Mucosa of gallbladder (tissue), 1 donor: Measurements from ENCODE around the gene TBXAS1. TPM values are rescaled to one million over a fixed set of nuclear protein-coding genes. Genes with fewer than 3 reads are reported as not detected.
"Not testable (repeated sequence)": the region's sequence is repeated elsewhere in the genome, so short reads cannot be mapped to it uniquely, and the experiment has no call there.

Experiments
- DNase-seq: peaks from one replicate; pipeline ENCODE4 v3.0.0-alpha.2; 2020; ENCODE audit warnings: low spot score
- total RNA-seq: library from RNA; stranded (reverse); gene quantifications from one replicate; pipeline ENCODE4 v1.2.1, GENCODE V29; 2021
- donor health status: DM: no; HTN: no; CAD: no.

Gene TBXAS1
- total RNA-seq, 1 donor from 2014 or later, result 40.9 TPM

GRCh38 chr7:139889186-139889871, 60.3 kb downstream of the TBXAS1 start:
- no peak for DNase-seq

DNA sequence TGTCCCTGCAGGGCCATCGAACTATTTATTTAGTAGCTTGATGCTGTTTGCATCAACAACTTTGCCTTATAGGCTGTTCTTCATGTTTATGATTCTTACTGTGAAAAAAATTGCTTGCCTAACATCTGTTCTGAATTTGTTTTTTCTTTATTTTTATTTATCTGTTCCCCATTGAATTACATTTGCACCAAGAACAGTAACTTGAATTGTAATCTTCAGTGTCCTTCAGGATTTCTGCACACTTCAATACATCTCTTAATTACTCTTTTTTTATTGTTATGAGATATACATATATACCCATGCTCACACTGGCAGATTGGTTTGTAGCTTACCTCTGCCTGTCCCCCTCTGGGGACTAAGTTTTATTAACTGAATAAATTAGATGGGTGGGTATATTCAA, 64.4 kb downstream of the TBXAS1 start:
- DNase-seq, result no peak

DNA sequence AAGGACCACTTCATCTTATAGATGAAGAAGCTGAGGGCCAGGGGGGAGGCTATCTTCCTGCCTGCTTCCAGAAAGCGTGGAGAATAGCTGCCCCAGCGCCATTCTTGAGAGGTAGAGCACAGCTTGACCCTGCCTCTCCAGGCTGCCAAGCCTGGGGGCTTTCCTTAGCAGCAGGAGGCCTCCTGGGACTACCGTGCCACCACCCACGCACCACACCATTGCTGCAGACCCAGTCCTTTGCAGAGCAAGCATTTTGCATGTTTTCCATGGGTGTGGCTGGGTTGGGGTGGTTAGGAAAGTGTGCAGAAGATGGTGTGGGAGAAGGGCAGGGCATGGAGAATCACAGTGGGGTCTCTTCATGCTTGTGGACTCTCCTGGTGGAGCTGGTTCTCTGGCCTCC, 64.9 kb downstream of the TBXAS1 start:
- no peak for DNase-seq

DNA sequence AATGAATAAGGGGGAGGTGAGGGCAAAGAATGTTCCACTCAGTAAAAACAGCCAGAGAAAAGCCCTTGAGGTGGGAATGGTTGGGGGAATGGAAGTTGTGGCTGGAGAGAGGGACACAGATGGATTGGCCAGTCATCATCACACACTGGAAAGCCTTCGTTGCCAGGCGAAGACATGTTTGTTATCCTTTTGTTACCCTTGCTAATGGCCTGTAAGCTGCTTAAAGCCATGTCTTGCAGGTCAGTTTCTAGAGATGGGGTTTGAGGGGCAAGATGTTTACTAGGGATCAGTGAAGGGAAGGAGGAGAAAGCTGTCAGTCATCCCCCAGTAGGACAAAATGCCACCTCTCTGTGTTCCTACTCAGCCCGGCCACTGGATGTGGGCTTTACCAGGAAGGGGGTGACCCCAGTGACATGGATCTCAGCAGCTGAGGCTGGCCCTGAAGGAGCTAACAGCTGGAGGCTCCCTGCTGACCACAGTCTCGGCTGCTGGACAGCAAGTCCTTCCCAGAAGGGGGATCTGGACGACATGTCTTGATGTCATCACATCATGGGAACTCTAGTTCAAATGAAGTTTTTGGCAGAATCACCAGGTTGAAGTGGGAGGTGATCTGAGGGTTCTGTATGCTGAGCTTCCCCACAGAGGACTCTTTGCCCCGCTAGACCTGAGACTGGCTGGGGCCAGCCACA, 66.2 kb downstream of the TBXAS1 start:
- DNase-seq, result no peak

DNA sequence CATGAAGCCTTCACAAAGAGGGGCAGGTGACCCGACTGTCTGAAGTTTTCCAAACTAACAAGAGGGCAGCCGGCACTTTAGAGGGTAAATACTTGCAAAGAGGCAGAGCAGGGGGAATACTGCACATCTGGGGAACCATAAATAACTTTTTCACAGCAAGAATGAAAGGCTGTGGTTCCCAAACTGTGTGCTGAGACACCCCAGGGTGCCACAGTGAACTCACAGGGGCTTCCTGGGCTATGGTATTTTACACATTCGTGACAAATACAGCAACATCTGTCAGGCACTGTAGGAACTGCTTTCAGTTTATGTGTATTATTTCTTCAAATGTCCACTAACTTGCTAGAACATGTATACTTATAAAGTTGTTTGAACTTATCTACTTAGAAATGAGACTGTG, 67.2 kb downstream of the TBXAS1 start:
- DNase-seq, result no peak

DNA sequence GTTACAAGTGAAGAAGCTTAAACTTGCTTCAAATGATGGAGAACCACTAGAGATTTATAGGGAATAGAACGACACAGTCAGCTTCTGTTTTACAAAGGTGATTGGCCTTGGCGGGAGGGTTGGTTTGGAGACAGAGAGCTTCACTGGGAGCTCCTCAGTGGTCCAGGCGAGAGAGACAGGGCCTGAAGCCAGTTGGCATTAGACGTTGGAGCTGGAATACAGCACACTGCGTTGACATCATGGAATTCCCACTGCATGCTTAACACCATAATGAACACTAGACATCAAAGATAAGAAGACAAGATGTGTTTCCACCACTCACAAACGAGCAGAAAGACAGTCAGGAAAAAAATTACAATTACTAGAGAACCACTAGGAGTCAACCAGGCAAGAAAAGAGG, 67.8 kb downstream of the TBXAS1 start:
- DNase-seq, result no peak

- DNase-seq, result peak; percentile 46
These were observed 68.5 kb downstream of the TBXAS1 start for GRCh38 chr7:139897422-139898090.

DNA sequence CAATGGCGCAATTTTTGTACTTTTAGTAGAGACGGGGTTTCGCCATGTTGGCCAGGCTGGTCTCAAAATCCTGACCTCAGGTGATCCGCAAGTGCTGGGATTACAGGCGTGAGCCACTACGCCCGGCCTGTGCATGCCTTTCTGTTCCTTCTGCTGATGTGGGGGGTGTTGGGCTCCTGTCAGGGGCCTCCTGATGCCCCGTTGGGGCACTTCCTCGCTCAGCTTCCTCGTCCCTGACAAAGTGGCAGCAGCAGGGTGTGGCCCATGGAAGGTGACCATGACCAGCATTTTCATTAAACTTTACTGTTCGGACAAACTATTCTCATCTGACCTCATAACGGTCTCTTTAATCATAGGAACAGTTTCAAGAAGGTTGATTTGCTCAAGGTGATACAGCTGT, 69.4 kb downstream of the TBXAS1 start:
- DNase-seq, result no peak

GRCh38 chr7:139899328-139899955, 70.4 kb downstream of the TBXAS1 start:
- DNase-seq, result no peak

DNA sequence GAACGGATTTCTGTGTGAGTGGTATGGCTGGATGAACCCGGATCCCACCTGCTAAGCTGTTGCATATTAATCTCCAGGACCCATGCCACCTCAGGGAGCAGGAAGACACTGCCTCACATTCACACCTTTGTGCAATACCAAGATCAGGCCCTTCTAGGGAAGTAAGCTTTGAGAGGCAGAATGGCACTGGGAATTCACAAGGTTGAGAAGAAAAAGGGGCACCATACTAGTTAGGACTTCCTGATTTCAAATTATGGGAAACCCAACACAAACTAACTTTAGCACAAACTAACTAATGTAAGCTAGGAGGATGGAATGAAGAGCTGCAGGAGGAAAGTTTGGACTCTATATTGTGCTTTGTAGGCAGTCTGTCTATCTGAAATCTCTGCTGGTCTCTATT, 71.3 kb downstream of the TBXAS1 start:
- DNase-seq, result no peak

GRCh38 chr7:139901056-139901795, 72.2 kb downstream of the TBXAS1 start:
- DNase-seq, result no peak

DNA sequence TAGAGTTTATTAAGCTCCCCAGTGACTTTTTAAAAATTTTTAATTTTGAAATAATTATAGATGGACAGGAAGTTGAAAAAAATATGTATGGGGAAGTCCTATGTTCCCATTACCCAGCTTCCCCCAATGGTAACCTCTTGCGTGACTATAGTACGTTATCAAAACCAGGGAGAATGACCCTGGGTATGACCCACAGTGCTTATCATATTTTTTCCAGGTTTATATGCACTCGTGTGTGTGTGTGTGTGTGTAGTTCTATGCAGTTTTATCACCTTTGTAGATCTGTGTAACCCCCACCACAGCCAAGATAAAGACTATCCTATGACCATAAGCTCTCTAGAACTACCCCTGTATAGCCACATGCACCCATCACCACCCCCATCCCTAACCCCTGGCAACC, 72.8 kb downstream of the TBXAS1 start:
- no peak for DNase-seq

GRCh38 chr7:139902436-139903102, 73.5 kb downstream of the TBXAS1 start:
- no peak for DNase-seq

DNA sequence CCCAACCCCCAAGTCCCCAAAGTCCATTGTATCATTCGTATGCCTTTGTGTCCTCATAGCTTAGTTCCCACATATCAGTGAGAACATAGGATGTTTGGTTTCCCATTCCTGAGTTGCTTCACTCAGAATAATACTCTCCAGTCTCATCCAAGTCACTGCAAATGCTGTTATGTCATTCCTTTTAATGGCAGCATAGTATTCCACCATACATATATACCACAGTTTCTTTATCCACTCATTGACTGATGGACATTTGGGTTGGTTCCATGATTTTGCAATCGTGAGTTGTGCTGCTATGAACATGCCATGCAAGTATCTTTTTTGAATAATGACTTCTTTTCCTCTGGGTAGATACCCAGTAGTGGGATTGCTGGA, 74.0 kb downstream of the TBXAS1 start:
- DNase-seq, result not testable (repeated sequence)

DNA sequence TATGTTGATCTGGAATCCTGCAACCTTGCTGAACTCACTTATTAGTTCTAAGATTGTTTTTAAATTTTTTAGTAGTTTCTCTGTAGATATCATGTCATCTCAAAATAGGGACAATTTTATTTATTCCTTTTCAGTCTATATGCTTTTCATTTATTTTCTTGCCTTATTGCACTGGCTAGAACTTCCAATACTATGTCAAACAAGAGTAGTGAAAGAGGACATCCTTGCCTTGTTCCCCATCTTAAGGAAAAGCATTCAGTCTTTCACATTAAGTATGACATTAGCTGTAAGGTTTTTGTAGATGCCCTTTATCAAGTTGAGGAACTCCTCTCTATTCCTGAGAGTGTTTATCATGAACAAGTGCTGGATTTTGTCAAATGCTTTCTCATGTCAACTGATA, 77.8 kb downstream of the TBXAS1 start:
- DNase-seq, result no peak

- no peak for DNase-seq
These were observed 79.7 kb downstream of the TBXAS1 start for GRCh38 chr7:139908792-139909191.

DNA sequence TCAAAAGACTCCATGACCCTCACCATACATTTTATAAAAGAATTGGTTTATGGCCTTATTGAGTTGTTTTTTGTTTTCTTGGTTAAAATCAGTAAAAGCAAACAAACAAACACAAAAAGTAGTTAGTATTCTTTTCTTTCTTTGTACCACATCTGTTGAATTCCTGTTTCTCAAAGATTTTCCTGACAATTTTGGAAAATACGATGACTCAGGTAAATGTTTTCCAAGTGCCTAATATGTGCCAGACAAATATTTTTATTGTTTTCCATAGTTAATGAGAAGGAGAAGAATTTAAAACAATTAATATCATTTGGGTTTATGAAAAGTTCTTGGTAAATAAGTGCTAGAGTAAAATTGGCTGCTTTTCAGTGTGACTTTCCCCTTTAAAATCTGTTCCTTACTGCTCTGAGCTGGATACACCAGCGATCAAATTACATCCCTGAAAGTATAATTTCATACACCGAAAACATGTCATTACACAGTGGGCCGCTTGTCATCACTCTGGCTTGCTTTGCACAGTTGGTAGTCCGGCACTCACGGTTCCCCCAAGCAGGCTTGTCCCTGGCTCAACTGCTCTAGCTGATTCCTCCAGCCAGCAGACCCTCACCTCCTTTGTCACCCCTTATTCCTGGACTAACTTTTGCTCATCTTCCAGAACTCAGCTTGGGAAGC, 80.5 kb downstream of the TBXAS1 start:
- DNase-seq, result no peak

DNA sequence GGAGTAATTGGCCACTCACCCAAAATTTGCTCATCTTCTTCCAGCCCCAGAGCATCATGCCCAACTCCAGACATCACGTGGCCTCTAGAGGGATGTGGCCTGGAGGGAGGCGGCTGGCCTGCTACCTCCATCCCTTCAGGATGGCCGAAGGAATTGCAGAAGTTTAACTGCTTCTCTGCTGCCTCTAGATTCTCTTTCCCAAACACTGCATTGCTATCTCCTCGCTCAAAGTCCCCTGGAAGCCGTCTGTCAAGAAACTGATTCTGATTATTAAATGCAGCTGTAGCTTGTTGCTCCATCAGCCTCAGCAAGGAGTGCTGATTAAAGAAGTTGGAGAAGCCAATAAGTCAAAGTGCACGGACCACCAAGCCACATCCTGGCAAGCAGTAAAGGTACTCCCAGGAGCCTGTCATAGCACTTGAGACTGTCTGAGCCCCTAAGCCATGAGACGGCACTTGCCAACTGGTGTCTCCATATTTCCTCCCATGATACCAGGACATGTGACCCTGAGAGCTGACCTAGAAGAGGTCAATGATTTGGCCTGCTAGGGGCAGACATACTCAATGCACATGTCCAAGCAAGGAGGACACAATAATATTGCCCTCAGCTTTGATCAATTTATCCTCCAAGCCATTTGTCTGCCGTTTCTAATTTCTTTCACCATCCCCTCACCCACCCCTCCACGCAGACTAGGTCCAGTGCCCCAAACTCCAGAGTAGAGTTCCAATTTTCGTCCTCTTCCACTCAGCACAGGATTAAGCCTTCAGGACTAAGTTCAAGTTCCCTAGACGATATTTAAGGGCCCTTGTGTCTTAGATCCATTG, 84.2 kb downstream of the TBXAS1 start:
- no peak for DNase-seq

GRCh38 chr7:139913845-139914135, 84.7 kb downstream of the TBXAS1 start:
- DNase-seq, result no peak
